Testis (tissue), 2 donors: ENCODE data around the gene C14orf93.

Experiments used
- POLR2A ChIP-seq: fragments of 450-650 bp; IDR thresholded peaks from one replicate; pipeline ENCODE4 v1.6.1; 2017; ENCODE audit warnings: antibody characterized with exemption, mild to moderate bottlenecking, moderate library complexity
- TF ChIP-seq, protein P1 (sequence below), 3 experiments: fragments of 450-650 bp in 2 of 3; fragments of 200-600 bp in 1 of 3; sonication (generic) in 1 of 3; IDR thresholded peaks; one replicate each; pipeline ENCODE4 v1.5.1; 2016 to 2019; ENCODE audit warnings: antibody characterized with exemption in 3 of 3, mild to moderate bottlenecking in 2 of 3, moderate library complexity in 1 of 3

GRCh38 chr14:23041729-23042128 is 31.8 kb upstream of the C14orf93 start:
- TF ChIP-seq, protein P1, sequence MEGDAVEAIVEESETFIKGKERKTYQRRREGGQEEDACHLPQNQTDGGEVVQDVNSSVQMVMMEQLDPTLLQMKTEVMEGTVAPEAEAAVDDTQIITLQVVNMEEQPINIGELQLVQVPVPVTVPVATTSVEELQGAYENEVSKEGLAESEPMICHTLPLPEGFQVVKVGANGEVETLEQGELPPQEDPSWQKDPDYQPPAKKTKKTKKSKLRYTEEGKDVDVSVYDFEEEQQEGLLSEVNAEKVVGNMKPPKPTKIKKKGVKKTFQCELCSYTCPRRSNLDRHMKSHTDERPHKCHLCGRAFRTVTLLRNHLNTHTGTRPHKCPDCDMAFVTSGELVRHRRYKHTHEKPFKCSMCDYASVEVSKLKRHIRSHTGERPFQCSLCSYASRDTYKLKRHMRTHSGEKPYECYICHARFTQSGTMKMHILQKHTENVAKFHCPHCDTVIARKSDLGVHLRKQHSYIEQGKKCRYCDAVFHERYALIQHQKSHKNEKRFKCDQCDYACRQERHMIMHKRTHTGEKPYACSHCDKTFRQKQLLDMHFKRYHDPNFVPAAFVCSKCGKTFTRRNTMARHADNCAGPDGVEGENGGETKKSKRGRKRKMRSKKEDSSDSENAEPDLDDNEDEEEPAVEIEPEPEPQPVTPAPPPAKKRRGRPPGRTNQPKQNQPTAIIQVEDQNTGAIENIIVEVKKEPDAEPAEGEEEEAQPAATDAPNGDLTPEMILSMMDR (IDR thresholded peaks at IDR 0.05) = no peak
- TF ChIP-seq POLR2A = no peak
